CD8-positive, alpha-beta memory T cell (primary cell): Measurements from ENCODE around the gene SHC4. TPM values are rescaled to one million over a fixed set of nuclear protein-coding genes. Genes with fewer than 3 reads are reported as not detected.

Source experiments
- CTCF ChIA-PET: fragments of 350-600 bp; sonication (Branson Sonifier 250); formaldehyde crosslinking; loops from one replicate; lab custom pipeline; 2021; ENCODE audit warnings: antibody characterized with exemption; lab: Charles Lee
- POLR2A ChIA-PET: fragments of 350-600 bp; sonication (Branson Sonifier 250); formaldehyde crosslinking; loops from one replicate; lab custom pipeline; 2021; ENCODE audit warnings: antibody characterized with exemption; lab: Charles Lee
- DNase-seq, 5 donors: peaks; one replicate each; pipeline versions ENCODE4 v3.0.0 to v3.0.0-alpha.2; 2020 to 2022; ENCODE audit warnings: mixed read lengths in 1 of 5
- H3K27ac ChIP-seq: one replicate; pipeline ENCODE4 v1.7.0; 2013; ENCODE audit warnings: low read depth, mild to moderate bottlenecking, low read length, moderate library complexity
- H3K27me3 ChIP-seq: 2 replicates; pipeline ENCODE4 v1.7.0; 2013; ENCODE audit warnings: low read length, mild to moderate bottlenecking; ENCODE audit not compliant: insufficient read depth, poor library complexity, severe bottlenecking
- H3K36me3 ChIP-seq: 2 replicates; pipeline ENCODE4 v1.7.0; 2013; ENCODE audit warnings: mild to moderate bottlenecking, low read length, moderate library complexity; ENCODE audit not compliant: insufficient read depth
- H3K4me1 ChIP-seq: 2 replicates; pipeline ENCODE4 v1.7.0; 2013; ENCODE audit warnings: mild to moderate bottlenecking, low read length, moderate library complexity; ENCODE audit not compliant: insufficient read depth
- H3K4me3 ChIP-seq: 2 replicates; pipeline ENCODE4 v1.7.0; 2013; ENCODE audit warnings: mild to moderate bottlenecking, low read length
- H3K9me3 ChIP-seq: 2 replicates; pipeline ENCODE4 v1.7.0; 2013; ENCODE audit warnings: mild to moderate bottlenecking, low read length
- H3K27ac Mint-ChIP-seq, 8 donors: one replicate each; pipeline ENCODE4 v1.8.0; 2020 to 2021; ENCODE audit warnings: mixed read lengths in 8 of 8, mild to moderate bottlenecking in 6 of 8, inconsistent platforms in 3 of 8, moderate library complexity in 3 of 8
- H3K27me3 Mint-ChIP-seq, 2 donors: one replicate each; pipeline ENCODE4 v1.8.0; 2020 to 2021; ENCODE audit warnings: mixed read lengths in 2 of 2, mild to moderate bottlenecking in 1 of 2, moderate library complexity in 1 of 2
- H3K36me3 Mint-ChIP-seq, 3 donors: one replicate each; pipeline ENCODE4 v1.8.0; 2020 to 2021; ENCODE audit warnings: mixed read lengths in 3 of 3, inconsistent platforms in 1 of 3, mild to moderate bottlenecking in 1 of 3
- H3K4me1 Mint-ChIP-seq, 3 donors: one replicate each; pipeline ENCODE4 v1.8.0; 2020 to 2021; ENCODE audit warnings: mixed read lengths in 3 of 3, inconsistent platforms in 1 of 3, mild to moderate bottlenecking in 1 of 3
- H3K4me3 Mint-ChIP-seq, 7 donors: one replicate each; pipeline ENCODE4 v1.8.0; 2020 to 2021; ENCODE audit warnings: mixed read lengths in 7 of 7, mild to moderate bottlenecking in 6 of 7, moderate library complexity in 4 of 7, inconsistent platforms in 2 of 7
- H3K9me3 Mint-ChIP-seq, 5 donors: one replicate each; pipeline ENCODE4 v1.8.0; 2020 to 2022; ENCODE audit warnings: mixed read lengths in 5 of 5, mild to moderate bottlenecking in 3 of 5, moderate library complexity in 2 of 5, inconsistent platforms in 1 of 5
- polyA plus RNA-seq: library from polyadenylated mRNA; unstranded; fragments of 300-500 nt; fragmentation: Illumina TruSeq; gene quantifications from one replicate; pipeline ENCODE4 v1.2.3, GENCODE V29; 2021
- total RNA-seq, 2 experiments: library from RNA; stranded (reverse); gene quantifications; one replicate each; pipeline ENCODE4 v1.2.3, GENCODE V29; 2021

Gene SHC4
- total and polyA plus RNA-seq, 3 experiments from 2014 or later: 5.0 to 5.7 TPM; not detected in 1

DNA sequence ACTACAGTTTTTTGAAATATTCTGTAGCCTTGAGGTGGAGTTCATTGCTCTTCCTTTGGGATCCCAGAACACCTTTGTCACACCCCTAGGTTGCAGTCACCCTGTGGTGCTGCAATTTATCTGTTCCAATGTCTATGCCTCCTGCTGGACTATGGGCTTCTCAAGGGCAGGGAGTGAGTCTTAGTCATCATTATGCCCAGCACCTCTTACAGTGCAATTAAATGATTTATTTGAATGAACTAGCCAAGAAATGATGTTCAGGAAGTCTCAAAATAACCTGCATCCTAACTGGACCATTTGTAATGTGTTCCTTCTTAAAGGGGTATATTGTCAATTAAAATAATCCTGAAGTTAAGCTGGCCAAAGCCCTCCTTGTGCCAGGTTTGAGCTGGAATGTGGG lies 28.5 kb downstream of the SHC4 start:
- H3K4me3 ChIP-seq: no peak overlapping the region
- Mint-ChIP-seq H3K27ac (no peak overlapping the region), H3K9me3 (no peaks in the 10 kb centered on the region), H3K27me3 (peaks cover 13 to 30% of the 10 kb centered on the region in 2 donors), H3K36me3 (no peaks in the 10 kb centered on the region), H3K4me1 (no peaks in the 10 kb centered on the region), H3K4me3 (no peak overlapping the region)
- no peaks in the 10 kb centered on the region for H3K36me3 ChIP-seq
- ChIA-PET CTCF (no interaction called here), POLR2A (no interaction called here)
- H3K9me3 ChIP-seq: no peaks in the 10 kb centered on the region
- no peaks in the 10 kb centered on the region for H3K27me3 ChIP-seq
- DNase-seq: no peak
- no peak overlapping the region for H3K27ac ChIP-seq
- no peaks in the 10 kb centered on the region for H3K4me1 ChIP-seq

DNA sequence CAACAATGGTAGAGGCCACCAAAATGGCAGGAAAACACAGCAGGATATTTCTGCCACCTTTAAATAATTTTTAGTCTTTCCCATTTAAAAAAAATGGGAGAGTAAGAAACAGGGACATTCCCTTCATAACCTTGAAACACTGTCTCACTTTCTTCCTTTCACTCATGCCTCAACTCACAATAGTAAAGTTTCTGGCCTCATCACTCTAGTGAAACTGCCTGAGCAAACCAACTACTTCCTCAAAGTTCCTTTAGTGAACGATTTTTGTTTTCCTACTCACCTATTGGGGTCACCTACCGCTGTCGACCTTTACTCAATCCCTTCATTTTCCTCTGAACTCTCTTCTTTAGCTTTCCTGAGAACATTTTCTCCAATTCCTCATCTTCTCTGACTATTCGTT lies 33.0 kb downstream of the SHC4 start:
- H3K27ac ChIP-seq: no peak overlapping the region
- H3K4me3 ChIP-seq: no peak overlapping the region
- no peaks in the 10 kb centered on the region for H3K36me3 Mint-ChIP-seq
- no peaks in the 10 kb centered on the region for H3K27me3 ChIP-seq
- CTCF ChIA-PET: no interaction called here
- no peaks in the 10 kb centered on the region for H3K4me1 Mint-ChIP-seq
- no peak overlapping the region for H3K27ac Mint-ChIP-seq
- no peaks in the 10 kb centered on the region for H3K9me3 ChIP-seq
- peaks cover 18 to 39% of the 10 kb centered on the region in 2 donors for H3K27me3 Mint-ChIP-seq
- H3K4me3 Mint-ChIP-seq: no peak overlapping the region
- no peaks in the 10 kb centered on the region for H3K36me3 ChIP-seq
- H3K4me1 ChIP-seq: no peaks in the 10 kb centered on the region
- H3K9me3 Mint-ChIP-seq: no peaks in the 10 kb centered on the region
- DNase-seq: no peak
- POLR2A ChIA-PET: no interaction called here

DNA sequence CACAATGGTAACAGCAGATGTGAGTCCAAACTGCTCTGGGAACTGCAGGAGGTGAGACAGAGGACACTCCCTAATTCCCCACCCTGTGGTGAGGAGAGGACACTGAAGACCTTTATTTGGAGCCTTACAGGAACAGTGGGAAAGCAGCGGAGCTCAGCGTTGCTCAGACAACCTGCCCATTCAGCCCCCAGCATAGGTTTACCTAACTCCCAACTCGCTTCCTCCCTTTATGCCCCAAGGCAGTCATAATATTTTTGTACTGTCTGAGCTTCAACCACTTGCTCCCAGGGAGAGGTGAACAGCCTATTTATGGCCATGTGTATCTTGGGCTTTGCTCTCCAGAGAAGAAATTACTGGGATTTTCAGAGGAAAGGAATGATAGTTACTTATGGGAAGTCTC lies 34.1 kb downstream of the SHC4 start:
- Mint-ChIP-seq H3K9me3 (no peaks in the 10 kb centered on the region), H3K4me3 (no peak overlapping the region), H3K27ac (no peak overlapping the region), H3K27me3 (peaks cover 15 to 44% of the 10 kb centered on the region in 2 donors), H3K36me3 (no peaks in the 10 kb centered on the region), H3K4me1 (no peaks in the 10 kb centered on the region)
- ChIA-PET POLR2A (no interaction called here), CTCF (no interaction called here)
- Histone ChIP-seq H3K27ac (no peak overlapping the region), H3K9me3 (no peaks in the 10 kb centered on the region), H3K27me3 (no peaks in the 10 kb centered on the region), H3K4me1 (no peaks in the 10 kb centered on the region), H3K4me3 (no peak overlapping the region), H3K36me3 (no peaks in the 10 kb centered on the region)
- no peak for DNase-seq

DNA sequence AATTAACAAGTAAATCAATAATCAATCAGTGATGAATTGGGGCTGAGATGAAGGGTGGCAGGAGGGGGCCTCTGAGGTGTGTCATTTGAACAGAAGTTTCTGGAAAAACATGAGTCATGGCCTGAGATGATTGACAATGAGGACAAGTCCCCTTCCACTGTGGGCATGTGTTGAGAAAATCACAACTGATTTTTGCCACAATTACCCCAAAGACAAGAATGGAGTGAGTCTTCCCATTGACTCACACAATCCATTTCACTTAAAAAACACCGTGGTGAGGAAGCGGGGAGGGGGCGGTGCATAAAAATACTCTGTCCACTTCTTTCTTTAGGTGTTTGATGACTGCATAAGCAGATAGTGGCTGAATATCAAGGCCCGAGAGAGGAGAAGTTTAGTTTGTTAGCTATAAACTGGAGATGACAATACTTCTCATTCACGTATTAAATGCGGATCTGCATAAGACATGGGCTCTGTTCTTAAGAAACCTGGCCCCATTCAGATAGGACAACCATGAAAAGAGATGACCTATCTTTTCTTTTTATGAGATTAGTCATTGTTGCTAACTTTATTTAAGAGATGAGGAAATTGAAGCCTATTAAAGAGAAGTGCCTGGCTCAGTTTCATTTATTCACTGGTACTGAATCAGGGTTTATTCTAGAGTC lies 34.7 kb downstream of the SHC4 start:
- Mint-ChIP-seq H3K36me3 (no peaks in the 10 kb centered on the region), H3K27ac (peak overlapping the region in 1 of 8 donors; percentile 5), H3K4me3 (no peak overlapping the region), H3K4me1 (no peaks in the 10 kb centered on the region), H3K27me3 (peaks cover 19 to 49% of the 10 kb centered on the region in 2 donors), H3K9me3 (no peaks in the 10 kb centered on the region)
- Histone ChIP-seq H3K9me3 (no peaks in the 10 kb centered on the region), H3K27me3 (no peaks in the 10 kb centered on the region), H3K4me1 (no peaks in the 10 kb centered on the region), H3K36me3 (no peaks in the 10 kb centered on the region), H3K4me3 (no peak overlapping the region), H3K27ac (no peak overlapping the region)
- no peak for DNase-seq
- POLR2A ChIA-PET: no interaction called here
- CTCF ChIA-PET: no interaction called here

DNA sequence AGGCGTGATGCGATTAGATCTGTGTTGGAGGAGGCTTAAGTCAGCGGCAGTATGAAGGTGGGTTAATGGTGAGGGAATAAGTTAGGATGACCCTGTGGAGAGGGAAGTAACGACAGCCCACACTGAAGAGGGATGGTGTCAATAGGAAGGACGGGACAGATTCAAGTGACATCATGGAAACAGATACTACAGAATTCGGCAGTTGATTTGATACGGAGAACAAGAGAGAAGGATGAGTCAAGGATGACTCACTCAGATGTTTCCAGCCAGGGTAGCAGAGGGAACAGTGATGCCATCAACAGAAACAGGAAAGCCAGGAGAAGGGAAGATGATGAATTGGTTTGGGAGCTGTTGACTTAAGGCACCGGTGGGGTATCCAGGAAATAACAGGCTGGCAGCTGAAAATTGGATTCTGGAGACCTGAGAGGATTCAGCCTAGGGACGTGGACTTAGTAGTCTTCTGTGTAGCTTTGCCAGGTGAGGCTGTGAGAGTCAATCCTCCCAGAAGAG lies 38.0 kb downstream of the SHC4 start:
- DNase-seq: no peak
- Mint-ChIP-seq H3K9me3 (no peaks in the 10 kb centered on the region), H3K27me3 (peaks cover 21 to 60% of the 10 kb centered on the region in 2 donors), H3K36me3 (no peaks in the 10 kb centered on the region), H3K4me3 (no peak overlapping the region), H3K27ac (no peak overlapping the region), H3K4me1 (no peaks in the 10 kb centered on the region)
- no peaks in the 10 kb centered on the region for H3K27me3 ChIP-seq
- no peak overlapping the region for H3K27ac ChIP-seq
- no peaks in the 10 kb centered on the region for H3K36me3 ChIP-seq
- no peaks in the 10 kb centered on the region for H3K9me3 ChIP-seq
- no peaks in the 10 kb centered on the region for H3K4me1 ChIP-seq
- no peak overlapping the region for H3K4me3 ChIP-seq
- POLR2A ChIA-PET: no interaction called here
- CTCF ChIA-PET: no interaction called here

DNA sequence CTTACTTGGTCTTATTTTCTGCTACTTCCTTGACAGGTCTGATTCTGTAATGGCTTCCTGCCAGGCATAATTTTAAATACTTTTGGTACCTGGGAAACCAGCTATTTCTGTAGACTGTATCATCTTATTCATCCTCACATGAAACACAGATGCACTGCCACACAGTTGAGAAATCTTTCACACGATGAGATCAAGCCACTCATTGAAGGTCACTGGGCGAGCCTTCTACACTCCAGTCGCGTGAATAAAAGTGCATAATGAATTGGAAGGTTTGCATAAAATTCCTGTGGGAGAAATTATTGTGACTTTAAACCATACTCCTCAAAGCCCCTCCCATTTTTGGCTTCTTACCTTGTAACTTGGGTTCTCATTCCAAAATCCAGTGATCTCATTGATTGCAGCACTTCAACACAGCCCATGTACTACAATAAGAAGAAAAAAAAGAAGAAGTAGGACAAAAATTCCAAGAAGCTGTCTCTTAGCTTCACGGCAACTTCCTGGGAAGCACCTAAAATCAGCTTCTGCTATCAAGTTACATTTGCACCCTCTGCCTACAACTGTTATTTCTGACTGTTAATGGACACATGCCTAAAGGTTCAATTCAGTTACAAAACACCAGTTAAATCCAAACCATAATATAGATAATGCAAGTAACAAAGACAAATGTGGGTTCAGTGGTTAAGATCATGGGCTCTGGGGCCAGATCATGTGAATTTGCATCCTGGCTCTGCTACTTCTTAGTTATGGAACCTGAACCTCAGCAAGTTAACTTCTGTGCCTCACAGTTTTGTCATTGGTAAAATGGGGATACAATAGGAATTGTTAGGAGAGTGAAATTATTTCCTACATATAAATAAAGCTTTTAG lies 39.0 kb downstream of the SHC4 start:
- no peaks in the 10 kb centered on the region for H3K9me3 ChIP-seq
- DNase-seq: no peak
- no peaks in the 10 kb centered on the region for H3K27me3 ChIP-seq
- no peaks in the 10 kb centered on the region for H3K36me3 ChIP-seq
- Mint-ChIP-seq H3K9me3 (no peaks in the 10 kb centered on the region), H3K27ac (no peak overlapping the region), H3K27me3 (peaks cover 23 to 63% of the 10 kb centered on the region in 2 donors), H3K36me3 (no peaks in the 10 kb centered on the region), H3K4me1 (no peaks in the 10 kb centered on the region), H3K4me3 (no peak overlapping the region)
- no peak overlapping the region for H3K4me3 ChIP-seq
- POLR2A ChIA-PET: no interaction called here
- H3K27ac ChIP-seq: no peak overlapping the region
- H3K4me1 ChIP-seq: no peaks in the 10 kb centered on the region
- CTCF ChIA-PET: no interaction called here

DNA sequence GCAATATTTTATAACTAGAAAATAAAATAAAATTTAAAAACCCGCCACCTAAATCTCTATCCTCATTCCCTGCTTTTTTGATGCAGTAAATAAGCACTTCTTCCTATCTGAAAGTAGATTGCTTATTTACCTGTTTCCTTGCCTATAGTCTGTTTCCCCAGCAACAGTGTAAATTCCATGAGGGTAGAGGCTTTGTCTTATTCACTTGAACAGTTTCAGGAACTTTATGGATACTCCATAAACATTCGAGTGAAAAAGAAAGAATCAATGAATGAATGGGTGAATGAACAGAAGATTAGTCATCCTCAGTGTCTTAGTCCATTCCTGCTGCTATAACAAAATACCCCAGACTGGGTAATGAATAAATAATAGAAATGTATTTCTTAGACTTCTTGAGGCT lies 41.7 kb downstream of the SHC4 start:
- DNase-seq: no peak
- POLR2A ChIA-PET: no interaction called here
- Mint-ChIP-seq H3K4me3 (no peak overlapping the region), H3K36me3 (peaks cover 0 to 4% (median 0%) of the 10 kb centered on the region in 3 donors), H3K27me3 (peaks cover 24 to 56% of the 10 kb centered on the region in 2 donors), H3K27ac (no peak overlapping the region), H3K4me1 (no peaks in the 10 kb centered on the region), H3K9me3 (no peaks in the 10 kb centered on the region)
- Histone ChIP-seq H3K4me1 (no peaks in the 10 kb centered on the region), H3K27ac (no peak overlapping the region), H3K9me3 (no peaks in the 10 kb centered on the region), H3K4me3 (no peak overlapping the region), H3K27me3 (no peaks in the 10 kb centered on the region), H3K36me3 (no peaks in the 10 kb centered on the region)
- CTCF ChIA-PET: no interaction called here

DNA sequence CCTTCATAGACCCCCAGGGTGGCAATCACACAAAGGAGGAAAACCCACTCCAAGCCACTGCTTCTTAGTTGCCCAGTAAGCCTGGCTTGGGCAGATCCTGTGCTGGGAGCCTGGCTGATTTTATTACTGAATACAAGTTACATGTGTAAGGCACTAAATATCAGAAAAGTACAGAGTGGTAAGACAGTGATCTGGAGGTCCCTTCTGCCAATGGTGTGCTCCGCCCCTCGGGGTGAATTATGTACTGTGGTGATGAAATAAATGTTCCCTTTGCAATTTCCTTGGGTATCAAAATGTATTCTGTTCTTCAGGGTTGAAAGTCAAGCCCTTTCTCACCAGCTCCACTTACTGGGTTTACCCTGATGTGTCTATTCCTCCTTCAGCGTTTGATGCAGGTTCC lies 47.0 kb downstream of the SHC4 start:
- Histone ChIP-seq H3K9me3 (no peaks in the 10 kb centered on the region), H3K36me3 (no peaks in the 10 kb centered on the region), H3K27ac (no peak overlapping the region), H3K27me3 (no peaks in the 10 kb centered on the region), H3K4me3 (no peak overlapping the region), H3K4me1 (no peaks in the 10 kb centered on the region)
- ChIA-PET CTCF (no interaction called here), POLR2A (no interaction called here)
- Mint-ChIP-seq H3K36me3 (peaks cover 0 to 4% (median 0%) of the 10 kb centered on the region in 3 donors), H3K4me1 (no peaks in the 10 kb centered on the region), H3K27me3 (peaks cover 15 to 39% of the 10 kb centered on the region in 2 donors), H3K27ac (no peak overlapping the region), H3K9me3 (no peaks in the 10 kb centered on the region), H3K4me3 (no peak overlapping the region)
- DNase-seq: no peak
